C1 segment of cervical spinal cord (tissue), 14 donors: ENCODE results near the gene ZC3H4.

Experiments
- DNase-seq, 14 donors: peaks; one replicate each; lab custom pipeline; 2025; lab: John Stamatoyannopoulos, UW

The ZC3H4 gene

GRCh38 chr19:47049307-47049700 is 64.3 kb downstream of the ZC3H4 start:
- no peak for DNase-seq

DNA sequence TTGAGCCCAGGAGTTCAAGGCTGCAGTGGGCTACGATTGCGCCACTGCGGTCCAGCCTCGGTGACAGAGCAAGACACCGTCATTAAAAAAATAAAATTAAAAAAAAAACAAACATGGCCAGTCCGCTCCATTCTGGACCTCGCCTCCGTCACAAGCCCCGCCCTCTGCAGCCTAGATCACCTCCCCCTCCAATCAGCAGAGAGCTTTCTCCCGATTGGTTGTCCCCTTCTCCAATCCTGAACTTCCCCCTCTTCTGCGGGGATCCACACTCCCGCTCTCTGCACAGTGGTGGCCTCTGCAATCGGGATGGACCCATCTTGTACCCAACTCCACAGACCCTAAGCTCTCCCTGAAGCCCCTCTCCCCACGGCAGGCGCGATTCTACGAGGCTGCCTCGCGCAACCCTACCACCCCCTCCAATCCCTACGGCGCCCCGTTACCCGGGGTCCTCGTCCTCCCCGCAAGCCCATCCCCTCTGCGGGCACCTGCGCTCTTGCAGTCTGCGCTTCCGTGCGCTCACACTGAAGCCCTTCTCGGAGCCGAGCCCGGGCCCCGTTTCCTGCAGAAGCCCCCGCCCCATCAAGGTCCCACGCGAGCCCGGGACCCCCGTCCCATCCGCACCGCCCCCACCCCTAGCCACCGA is 65.7 kb downstream of the ZC3H4 start:
- DNase-seq, result peak; percentile 28 to 94 (median 78)

GRCh38 chr19:47047272-47047762 is 66.3 kb downstream of the ZC3H4 start:
- no peak for DNase-seq

- no peak for DNase-seq
Observed at GRCh38 chr19:47045867-47046470, 67.6 kb downstream of the ZC3H4 start.

- no peak for DNase-seq
Observed at GRCh38 chr19:47044946-47045866, 68.4 kb downstream of the ZC3H4 start.

GRCh38 chr19:47040869-47041268 is 72.7 kb downstream of the ZC3H4 start:
- DNase-seq, result no peak

DNA sequence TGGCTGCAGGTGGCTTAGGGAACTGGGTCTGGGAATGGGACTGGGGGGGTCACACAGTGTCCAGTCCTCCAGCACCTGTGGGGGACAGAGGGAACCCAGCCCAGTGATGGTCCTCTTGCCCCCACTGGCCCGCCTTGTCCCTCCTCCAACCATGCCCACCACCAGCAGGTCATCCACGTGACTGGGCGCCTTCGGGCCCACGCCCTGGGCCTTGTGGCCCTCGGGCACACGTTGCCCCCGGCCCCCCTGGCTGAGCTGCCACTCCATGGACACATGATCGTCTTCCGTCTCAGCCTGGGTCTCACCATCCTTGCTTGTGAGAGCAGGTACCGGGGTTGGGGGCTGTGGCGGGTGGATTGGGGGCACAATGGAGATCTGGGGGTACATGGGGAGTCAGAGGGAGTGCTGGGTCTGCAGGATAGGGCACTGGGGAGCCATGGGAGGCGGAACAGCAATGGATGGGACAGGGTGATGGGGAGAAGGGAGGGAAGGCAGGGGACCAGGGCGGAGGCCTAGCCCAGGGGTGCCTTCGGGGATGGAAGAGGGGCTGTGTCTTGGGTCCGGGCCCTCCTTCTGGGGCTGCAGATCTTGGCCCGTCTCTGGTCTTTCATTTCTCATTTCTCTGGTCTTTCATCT is 74.2 kb downstream of the ZC3H4 start:
- DNase-seq, result no peak

- DNase-seq, result no peak
Observed at GRCh38 chr19:47037766-47038165, 75.8 kb downstream of the ZC3H4 start.

GRCh38 chr19:47036097-47036651 is 77.4 kb downstream of the ZC3H4 start:
- peak in 1 of 14 donors; percentile 73 for DNase-seq

DNA sequence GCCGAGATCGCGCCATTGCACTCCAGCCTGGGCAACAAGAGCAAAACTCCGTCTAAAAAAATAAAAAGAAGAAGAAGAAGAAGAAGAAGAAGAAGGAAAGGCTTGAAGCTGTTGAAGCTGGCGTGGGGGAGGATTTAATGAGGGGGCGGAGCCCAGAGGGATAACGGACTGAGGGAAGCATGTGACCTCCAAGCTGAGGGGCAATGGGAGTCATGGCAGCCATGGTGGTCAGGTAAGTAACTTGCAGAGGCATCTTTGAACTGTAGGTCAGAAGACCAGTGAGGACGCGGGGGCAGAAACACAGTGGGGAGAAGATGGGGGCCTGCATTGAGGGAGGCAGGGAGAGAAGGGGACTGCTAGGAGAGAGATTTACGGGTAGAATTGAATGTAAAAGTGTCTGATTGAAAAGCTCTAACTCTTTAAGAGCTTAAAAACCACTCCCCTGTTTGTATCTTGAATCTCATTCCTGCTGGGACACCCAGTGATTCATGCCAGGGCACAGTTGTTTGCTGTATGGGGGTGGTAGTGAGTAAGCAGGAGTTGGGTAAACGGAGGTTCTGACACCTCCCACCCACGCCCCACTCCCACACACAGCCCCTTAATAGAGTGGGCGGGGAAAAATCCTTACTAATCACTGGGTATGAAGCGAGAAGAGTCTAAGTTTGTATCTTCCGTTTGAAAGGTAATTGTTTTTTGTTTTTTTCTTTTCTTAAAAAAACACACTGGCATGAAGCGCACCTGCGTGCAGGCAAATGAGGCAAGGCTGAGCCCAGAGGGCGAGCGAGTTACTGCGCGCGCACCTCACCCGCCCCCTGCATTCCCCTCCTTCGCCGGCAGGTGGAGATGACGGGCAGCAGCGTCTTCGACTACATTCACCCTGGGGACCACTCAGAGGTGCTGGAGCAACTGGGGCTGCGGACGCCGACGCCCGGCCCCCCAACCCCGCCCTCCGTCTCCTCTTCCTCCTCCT is 78.2 kb downstream of the ZC3H4 start:
- DNase-seq, result peak; percentile 4 to 83 (median 64)

DNA sequence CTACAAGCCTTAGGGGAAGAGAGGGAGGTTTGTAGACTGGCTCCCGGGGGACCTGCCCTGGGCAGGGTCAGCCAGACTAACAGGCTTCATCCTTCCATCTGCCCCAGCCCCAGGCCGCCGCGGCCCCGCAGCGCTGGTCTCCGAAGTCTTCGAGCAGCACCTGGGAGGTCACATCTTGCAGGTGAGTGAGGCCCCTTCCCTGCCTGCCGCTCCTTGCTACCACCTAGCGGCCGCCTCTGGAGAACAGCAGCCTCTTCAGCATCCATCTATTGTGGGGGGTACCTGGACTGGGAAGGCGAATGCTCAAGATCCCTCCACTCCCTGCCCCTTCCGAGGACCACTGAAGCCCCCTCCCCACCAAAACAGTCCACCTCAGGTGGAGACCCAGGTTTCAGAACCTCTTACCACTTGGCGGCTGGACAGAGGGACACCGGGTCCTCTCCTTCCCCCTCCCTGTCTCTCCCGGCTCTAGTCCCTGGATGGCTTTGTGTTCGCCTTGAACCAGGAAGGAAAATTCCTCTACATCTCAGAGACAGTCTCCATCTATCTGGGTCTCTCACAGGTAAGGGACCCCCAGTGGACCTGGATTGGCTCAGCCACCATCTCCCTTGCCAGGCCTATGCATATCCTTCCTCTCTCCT is 81.3 kb downstream of the ZC3H4 start:
- DNase-seq, result peak in 7 of 14 donors; percentile 7 to 22 (median 9)

GRCh38 chr19:47028195-47028601 is 85.4 kb downstream of the ZC3H4 start:
- no peak for DNase-seq

- DNase-seq, result no peak
Observed at GRCh38 chr19:47027586-47028088, 85.9 kb downstream of the ZC3H4 start.

DNA sequence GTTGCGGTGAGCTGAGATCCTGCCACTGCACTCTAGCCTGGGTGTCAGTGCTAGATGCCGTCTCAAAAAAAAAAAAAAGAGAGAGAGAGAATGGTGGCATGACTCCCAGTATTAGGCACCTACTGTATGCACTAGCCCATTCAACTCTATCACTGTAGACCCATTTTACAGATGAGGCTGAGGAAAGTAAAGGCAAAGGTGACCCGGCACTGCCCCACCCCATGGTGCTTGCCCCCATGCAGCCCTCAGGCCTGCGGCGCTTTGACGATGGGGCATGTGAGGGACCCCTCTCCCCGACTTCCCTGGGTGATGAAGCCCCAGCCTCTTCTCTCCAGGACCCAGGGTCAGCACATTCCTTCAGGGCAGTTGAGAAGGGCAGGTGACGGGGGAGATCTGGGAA is 86.7 kb downstream of the ZC3H4 start:
- DNase-seq, result no peak

DNA sequence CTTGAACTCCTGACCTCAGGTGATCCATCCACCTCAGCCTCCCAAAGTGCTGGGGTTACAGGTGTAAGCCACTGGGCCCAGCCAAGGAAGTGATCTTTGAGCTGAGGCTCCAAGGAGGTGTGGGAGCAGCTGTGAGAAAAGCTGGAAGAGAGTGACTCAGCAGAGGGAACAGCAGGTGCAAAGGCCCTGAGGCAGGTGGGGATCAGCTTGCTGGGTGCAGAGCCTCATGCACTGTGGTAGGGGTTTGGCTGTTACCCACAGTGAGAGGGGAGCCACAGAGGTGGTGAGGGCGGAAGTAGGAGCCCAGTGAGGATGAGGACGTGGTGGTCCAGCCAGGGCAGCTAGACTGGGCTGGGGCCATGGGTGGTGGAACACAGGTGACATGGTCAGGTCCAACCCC is 87.4 kb downstream of the ZC3H4 start:
- DNase-seq, result no peak

GRCh38 chr19:47024502-47024901 is 89.1 kb downstream of the ZC3H4 start:
- DNase-seq, result no peak

DNA sequence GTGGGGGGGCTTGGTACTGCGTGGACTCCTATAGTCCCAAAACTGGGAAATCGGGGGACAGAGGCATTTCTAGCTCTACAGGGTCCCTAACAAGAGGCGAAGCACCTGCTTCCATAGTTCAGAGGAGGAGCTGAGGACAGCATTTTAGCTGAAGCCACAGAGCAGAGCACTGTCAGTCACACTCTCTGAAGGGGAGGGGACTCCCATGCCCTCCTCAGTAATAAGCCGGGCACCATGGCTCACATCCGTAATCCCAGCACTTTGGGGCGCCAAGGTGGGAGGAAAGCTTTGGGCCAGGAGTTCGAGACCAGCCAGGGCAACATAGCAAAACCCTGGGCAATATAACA is 90.2 kb downstream of the ZC3H4 start:
- no peak for DNase-seq

- DNase-seq, result no peak
Observed at GRCh38 chr19:47022541-47023447, 90.8 kb downstream of the ZC3H4 start.

DNA sequence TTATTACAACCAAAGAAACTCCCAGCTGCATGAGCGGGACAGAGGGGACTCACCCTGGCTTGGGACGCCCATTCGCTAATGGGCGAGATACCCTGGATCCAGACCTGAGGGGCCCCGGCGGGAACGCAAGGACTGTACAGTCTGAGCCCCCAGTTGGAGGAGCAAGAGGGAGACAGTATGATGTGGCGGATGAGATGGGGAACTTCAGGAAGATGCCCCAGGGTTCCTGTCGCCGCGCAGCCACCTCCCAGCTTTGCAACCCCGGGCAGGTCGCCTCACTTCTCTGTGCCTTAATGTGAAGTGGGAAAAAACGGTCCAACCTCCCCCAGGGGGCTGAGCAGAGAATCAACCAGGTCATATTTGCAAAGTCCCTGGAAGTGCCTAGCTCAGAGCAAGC is 91.4 kb downstream of the ZC3H4 start:
- no peak for DNase-seq
